ENCODE data around the gene UST.

- no peak for TF ChIP-seq CTCF (conservative IDR thresholded peaks at IDR 0.05 in 1 of 2, IDR thresholded peaks at IDR 0.05 in 1 of 2; ENCODE audit: extremely low read depth in 1 of 2, insufficient read depth in 1 of 2, low read depth in 1 of 2, low read length in 2 of 2)
- TF ChIP-seq EZH2 (IDR thresholded peaks at IDR 0.05; ENCODE audit: borderline replicate concordance, low read length) = no peak
These were observed 84.7 kb downstream of the UST start for GRCh38 chr6:148831531-148831930.

All from mammary epithelial cell (primary cell).